Stimulated activated CD8-positive, alpha-beta memory T cell treated with anti-CD3 and anti-CD28 coated beads, Interleukin-12 subunit alpha, Interleukin-12 subunit beta, amount 100 ng/mL, for 24 hours (primary cell): ENCODE results near the gene USP2.

Experiments
- DNase-seq: peaks from one replicate; pipeline ENCODE4 v3.0.0-alpha.2; 2020; ENCODE audit errors: extremely low read depth

Gene USP2

GRCh38 chr11:119377112-119377901 lies 4.2 kb downstream of the USP2 start:
- DNase-seq = no peak

- DNase-seq = no peak
These were observed 5.2 kb downstream of the USP2 start for GRCh38 chr11:119376197-119376847.

GRCh38 chr11:119375337-119376196 lies 5.9 kb downstream of the USP2 start:
- DNase-seq = no peak

- DNase-seq = no peak
These were observed 6.7 kb downstream of the USP2 start for GRCh38 chr11:119374632-119375336.

- no peak for DNase-seq
These were observed 7.4 kb downstream of the USP2 start for GRCh38 chr11:119373921-119374631.

- DNase-seq = no peak
These were observed 8.2 kb downstream of the USP2 start for GRCh38 chr11:119373059-119373920.

GRCh38 chr11:119372260-119373058 lies 9.0 kb downstream of the USP2 start:
- DNase-seq = no peak

GRCh38 chr11:119371778-119372182 lies 9.7 kb downstream of the USP2 start:
- DNase-seq = no peak

GRCh38 chr11:119371067-119371601 lies 10.4 kb downstream of the USP2 start:
- DNase-seq = no peak

GRCh38 chr11:119370486-119371046 lies 10.9 kb downstream of the USP2 start:
- DNase-seq = no peak

- DNase-seq = no peak
These were observed 12.2 kb downstream of the USP2 start for GRCh38 chr11:119369132-119369925.

- DNase-seq = no peak
These were observed 13.1 kb downstream of the USP2 start for GRCh38 chr11:119368121-119369034.

GRCh38 chr11:119367661-119368120 lies 13.8 kb downstream of the USP2 start:
- DNase-seq = no peak

- DNase-seq = no peak
These were observed 14.5 kb downstream of the USP2 start for GRCh38 chr11:119366690-119367620.

GRCh38 chr11:119365071-119365591 lies 16.4 kb downstream of the USP2 start:
- no peak for DNase-seq
